GM12878 (cell line): ENCODE measurements around the gene UBAC2. TPM values are rescaled to one million over a fixed set of nuclear protein-coding genes. Genes with fewer than 3 reads are reported as not detected.

ENCODE experiments used
- ATAC-seq: fragments of 200-7000 bp; cut with Tn5 transposase; 3 replicates; pipeline ENCODE4 v1.9.1; 2020; ENCODE audit warnings: mild to moderate bottlenecking, moderate library complexity
- BruUV-seq: library from RNA; stranded (reverse); fragments of 400-500 nt; replicated peaks from 2 replicates; lab custom pipeline; 2021; lab: Mats Ljungman, UMichigan
- CTCF ChIA-PET: fragments of 300-600 bp; sonication (Branson Sonifier 250); formaldehyde crosslinking; extraction: SDS; loops from one replicate; lab custom pipeline; 2021; ENCODE audit warnings: inconsistent platforms; lab: Yijun Ruan, JAX
- POLR2A ChIA-PET: fragments of 350-600 bp; formaldehyde crosslinking; extraction: SDS; loops from one replicate; lab custom pipeline; 2021; ENCODE audit warnings: inconsistent platforms; lab: Charles Lee
- RAD21 ChIA-PET: fragments of 300-600 bp; sonication (Branson Sonifier 250); formaldehyde crosslinking; loops from one replicate; lab custom pipeline; 2023; ENCODE audit warnings: antibody characterized with exemption; ENCODE audit not compliant: unreplicated experiment; lab: Charles Lee
- SMC1A ChIA-PET: fragments of 300-600 bp; sonication (Branson Sonifier 250); formaldehyde crosslinking; loops from one replicate; lab custom pipeline; 2023; ENCODE audit not compliant: unreplicated experiment, uncharacterized antibody; lab: Charles Lee
- DNase-seq: peaks from one replicate; pipeline ENCODE4 v3.0.0-alpha.2; 2011; ENCODE audit warnings: low read depth, low spot score
- FAIRE-seq: peaks from 3 replicates; lab custom pipeline; 2011; peaks lifted over from hg19 to GRCh38; lab: Jason Lieb, UNC
- H2AFZ ChIP-seq: 2 replicates; pipeline ENCODE4 v1.6.0; 2011; ENCODE audit warnings: low read depth, low read length, control low read depth; ENCODE audit not compliant: control insufficient read depth
- H3K27ac ChIP-seq: 2 replicates; pipeline ENCODE4 v1.5.1; 2011; ENCODE audit warnings: control low read depth; ENCODE audit not compliant: control insufficient read depth, insufficient read depth
- H3K27me3 ChIP-seq, 2 experiments: replicated peaks in 1 of 2; 2 replicates each; pipeline versions ENCODE4 v1.6.0 to v1.6.1; 2011; ENCODE audit warnings: low read length in 1 of 2; ENCODE audit not compliant: control insufficient read depth in 2 of 2, insufficient read depth in 2 of 2
- H3K36me3 ChIP-seq, 2 experiments: 2 replicates each; pipeline ENCODE4 v1.5.1; 2011; ENCODE audit warnings: low read length in 1 of 2; ENCODE audit not compliant: control insufficient read depth in 2 of 2, insufficient read depth in 2 of 2
- H3K4me1 ChIP-seq: 2 replicates; pipeline ENCODE4 v1.6.1; 2011; ENCODE audit warnings: mild to moderate bottlenecking, low read length, moderate library complexity, mixed read lengths; ENCODE audit not compliant: control insufficient read depth, insufficient read depth
- H3K4me2 ChIP-seq: 2 replicates; pipeline ENCODE4 v1.6.0; 2011; ENCODE audit warnings: control low read depth; ENCODE audit not compliant: control insufficient read depth, insufficient read depth
- H3K4me3 ChIP-seq: fragments of 200-600 bp; sonication (generic); 2 replicates; pipeline ENCODE4 v1.5.1; 2016
- H3K79me2 ChIP-seq: 2 replicates; pipeline ENCODE4 v1.6.0; 2011; ENCODE audit warnings: low read length; ENCODE audit not compliant: control insufficient read depth, insufficient read depth
- H3K9ac ChIP-seq: 2 replicates; pipeline ENCODE4 v1.8.0; 2011; ENCODE audit warnings: low read length, control low read depth, mixed read lengths; ENCODE audit not compliant: control insufficient read depth, insufficient read depth
- H3K9me3 ChIP-seq: replicated peaks from 3 replicates; pipeline ENCODE4 v1.5.1; 2011; ENCODE audit warnings: mild to moderate bottlenecking, low read length; ENCODE audit not compliant: control insufficient read depth, insufficient read depth
- H4K20me1 ChIP-seq: 2 replicates; pipeline ENCODE4 v1.6.0; 2011; ENCODE audit not compliant: control insufficient read depth, insufficient read depth
- MYC ChIP-seq: IDR thresholded peaks from 2 replicates; pipeline ENCODE4 v1.6.1; 2011; ENCODE audit warnings: mild to moderate bottlenecking, low read length, moderate library complexity, inconsistent platforms; ENCODE audit not compliant: insufficient read depth, insufficient replicate concordance, insufficient read length, severe bottlenecking
- SIX5 ChIP-seq: IDR thresholded peaks from 2 replicates; pipeline ENCODE4 v1.6.1; 2011; ENCODE audit warnings: mild to moderate bottlenecking, low read depth, low read length, moderate library complexity; ENCODE audit not compliant: severe bottlenecking
- ZSCAN29 ChIP-seq: fragments of 450-650 bp; IDR thresholded peaks from 2 replicates; pipeline ENCODE4 v1.6.1; 2017; ENCODE audit warnings: mild to moderate bottlenecking, moderate library complexity
- WGBS: methylation state at CpG from one replicate; pipeline ENCODE4 v1.1.6; 2016; ENCODE audit warnings: low lambda C conversion rate; ENCODE audit not compliant: insufficient replicate concordance, insufficient coverage; ENCODE audit errors: missing lambda C conversion rate; 5-methylcytosine and 5-hydroxymethylcytosine counted together
- in situ Hi-C: fragments of 300-500 bp; cut with MboI; formaldehyde crosslinking; loops from 9 replicates; pipeline ENCODE4 v1.14.3; 2018; ENCODE audit warnings: mixed read lengths
- intact Hi-C: fragments of 100-400 bp; cut with micrococcal nuclease; formaldehyde crosslinking; loops from one replicate; pipeline ENCODE4 v1.14.2; 2022; ENCODE audit not compliant: unreplicated experiment
- polyA plus RNA-seq, 11 experiments: library from polyadenylated mRNA; depleted of rRNA in 4 of 11; unstranded in 6 of 11; stranded (reverse) in 5 of 11; fragments of >200 nt; fragmentation: Nextera tagmentation in 4 of 11; fragmentation: Illumina TruSeq in 1 of 11; extraction: Ambion mirVana in 4 of 11; extraction: Trizol in 1 of 11; gene quantifications; 1 replicate in 1 of 11; 2 replicates in 10 of 11; pipeline versions ENCODE4 v1.2.1 to v1.2.3, GENCODE V29; 2011 to 2016; ENCODE audit warnings: inconsistent platforms in 2 of 11, missing spikeins in 2 of 11, low read depth in 1 of 11
- total RNA-seq, 4 experiments: library from RNA; depleted of rRNA in 3 of 4; stranded (reverse); fragments of >200 nt in 3 of 4; fragmentation: Illumina TruSeq in 1 of 4; extraction: Trizol in 1 of 4; gene quantifications; 2 replicates each; pipeline versions ENCODE4 v1.2.1 to v1.2.3, GENCODE V29; 2013 to 2021
- TF ChIP-seq, protein P1 (sequence below): IDR thresholded peaks from 2 replicates; pipeline ENCODE4 v1.6.1; 2011; ENCODE audit warnings: mild to moderate bottlenecking, low read depth, low read length, moderate library complexity; ENCODE audit not compliant: insufficient replicate concordance

UBAC2 gene
- total and polyA plus RNA-seq, 10 of the 15 experiments (the other 5 are each of a cell fraction or from before 2014, with no cell fraction given), result 3.0 to 54.6 (median 17.4) TPM

DNA sequence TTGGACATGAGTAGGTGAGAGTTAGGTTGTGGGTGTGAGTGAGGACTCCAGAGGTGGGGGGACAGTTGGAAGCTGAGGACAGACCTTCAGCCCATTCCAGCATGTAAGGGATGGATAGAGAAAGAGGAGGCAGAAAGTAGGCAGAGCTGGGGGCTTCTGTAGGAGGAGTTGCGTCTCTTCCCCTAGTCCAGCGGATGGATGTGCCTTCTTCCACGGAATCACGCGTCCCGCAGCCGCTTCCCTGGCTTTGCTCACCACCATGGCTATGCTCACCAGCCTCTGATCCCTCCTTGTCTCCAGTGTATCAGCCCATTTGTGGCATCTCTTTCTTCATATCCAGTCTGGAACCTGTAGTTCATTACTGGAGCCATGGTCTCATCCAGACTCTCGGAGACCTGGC, 5.6 kb downstream of the UBAC2 start:
- in situ Hi-C loops, result no loop called here
- ChIA-PET POLR2A (interaction anchor here (0.6 to 1.5 kb wide), 3 partner anchors 20 to 26 kb away, joined by 3 to 4 read pairs (median 4); no protein-coding TSS in a partner anchor), CTCF (interaction anchor here (1.0 to 4.5 kb wide), 3 partner anchors 30 to 60 kb away, joined by 3 to 37 read pairs (median 4); no protein-coding TSS in a partner anchor), RAD21 (interaction anchor here (2.1 to 12.0 kb wide), 4 partner anchors 13 to 59 kb away, joined by 14 to 94 read pairs (median 16); partner anchors contain the start of gene GPR18), SMC1A (interaction anchor here (0.8 to 11.8 kb wide), 7 partner anchors 9 to 62 kb away, joined by 3 to 184 read pairs (median 34); partner anchors contain the start of gene GPR18)
- Histone ChIP-seq H3K4me1 (peaks cover 35% of the 10 kb centered on the region), H2AFZ (no peak overlapping the region), H3K27ac (no peak overlapping the region), H3K9me3 (no peaks in the 10 kb centered on the region), H4K20me1 (peaks cover 29% of the 10 kb centered on the region), H3K79me2 (peaks cover 57% of the 10 kb centered on the region), H3K27me3 (no peaks in the 10 kb centered on the region), H3K36me3 (peaks cover 0 to 6% of the 10 kb centered on the region in 2 experiments; a peak in 1 of 4 replicates), H3K9ac (no peak overlapping the region), H3K4me2 (no peak overlapping the region; the same call in 1 of the 2 replicates), H3K4me3 (no peak overlapping the region)
- WGBS, result 100% methylated on average over 8 of the region's 8 CpGs
- no peak for FAIRE-seq
- BruUV-seq, result no TSS peak
- no peak for TF ChIP-seq MYC
- TF ChIP-seq, protein P1, sequence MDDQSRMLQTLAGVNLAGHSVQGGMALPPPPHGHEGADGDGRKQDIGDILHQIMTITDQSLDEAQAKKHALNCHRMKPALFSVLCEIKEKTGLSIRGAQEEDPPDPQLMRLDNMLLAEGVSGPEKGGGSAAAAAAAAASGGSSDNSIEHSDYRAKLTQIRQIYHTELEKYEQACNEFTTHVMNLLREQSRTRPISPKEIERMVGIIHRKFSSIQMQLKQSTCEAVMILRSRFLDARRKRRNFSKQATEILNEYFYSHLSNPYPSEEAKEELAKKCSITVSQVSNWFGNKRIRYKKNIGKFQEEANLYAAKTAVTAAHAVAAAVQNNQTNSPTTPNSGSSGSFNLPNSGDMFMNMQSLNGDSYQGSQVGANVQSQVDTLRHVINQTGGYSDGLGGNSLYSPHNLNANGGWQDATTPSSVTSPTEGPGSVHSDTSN, result no peak
- no peak for TF ChIP-seq SIX5
- TF ChIP-seq ZSCAN29, result no peak
- DNase-seq, result no peak
- no peak for ATAC-seq
- intact Hi-C loops, result no loop called here
